Measurements from ENCODE around the gene NOP58. TPM values are rescaled to one million over a fixed set of nuclear protein-coding genes. Genes with fewer than 3 reads are reported as not detected.
"Not testable (repeated sequence)": the region's sequence is repeated elsewhere in the genome, so short reads cannot be mapped to it uniquely, and the experiment has no call there.

NOP58 gene
- total RNA-seq, 1 donor: 71.4 TPM

GRCh38 chr2:202251494-202251893, 14.1 kb upstream of the NOP58 start:
- no peak overlapping the region for H3K4me3 ChIP-seq (ENCODE audit: low read depth, low read length)
- peak; percentile 15 for DNase-seq (ENCODE audit: low read depth)
- no peak for TF ChIP-seq CTCF (IDR thresholded peaks at IDR 0.05; ENCODE audit: insufficient read depth, low read length)

GRCh38 chr2:202261531-202261930, 4.0 kb upstream of the NOP58 start:
- H3K4me3 ChIP-seq (ENCODE audit: low read depth, low read length): no peak overlapping the region
- TF ChIP-seq CTCF (IDR thresholded peaks at IDR 0.05; ENCODE audit: insufficient read depth, low read length): no peak
- DNase-seq (ENCODE audit: low read depth): peak; percentile 59

GRCh38 chr2:202267495-202267894, 1.9 kb downstream of the NOP58 start:
- no peak for DNase-seq (ENCODE audit: low read depth)
- H3K4me3 ChIP-seq (ENCODE audit: low read depth, low read length): peak overlapping the region; percentile 99
- TF ChIP-seq CTCF (IDR thresholded peaks at IDR 0.05; ENCODE audit: insufficient read depth, low read length): no peak

- no peak for DNase-seq (ENCODE audit: low read depth)
- no peak overlapping the region for H3K4me3 ChIP-seq (ENCODE audit: low read depth, low read length)
- TF ChIP-seq CTCF (IDR thresholded peaks at IDR 0.05; ENCODE audit: insufficient read depth, low read length): no peak
These were observed 4.0 kb downstream of the NOP58 start for GRCh38 chr2:202269585-202269984.

- no peak for DNase-seq (ENCODE audit: low read depth)
- no peak overlapping the region for H3K4me3 ChIP-seq (ENCODE audit: low read depth, low read length)
- TF ChIP-seq CTCF (IDR thresholded peaks at IDR 0.05; ENCODE audit: insufficient read depth, low read length): no peak
These were observed 4.9 kb downstream of the NOP58 start for GRCh38 chr2:202270487-202270886.

GRCh38 chr2:202276078-202276720, 10.6 kb downstream of the NOP58 start:
- not testable (repeated sequence) for H3K4me3 ChIP-seq (ENCODE audit: low read depth, low read length)
- peak; percentile 65 for DNase-seq (ENCODE audit: low read depth)

- no peak for TF ChIP-seq CTCF (IDR thresholded peaks at IDR 0.05; ENCODE audit: insufficient read depth, low read length)
These were observed 12.6 kb downstream of the NOP58 start for GRCh38 chr2:202278036-202278760.

More at GRCh38 chr2:202278036-202278760, 12.6 kb downstream of the NOP58 start:
- no peak overlapping the region for H3K4me3 ChIP-seq (ENCODE audit: low read depth, low read length)
- DNase-seq (ENCODE audit: low read depth): peak; percentile 63

All from fibroblast of the aortic adventitia (primary cell).